GM20431 (cell line): ENCODE measurements around the gene IRF2.

Source experiments
- in situ Hi-C: fragments of 300-500 bp; cut with MseI, MboI; formaldehyde crosslinking; loops from one replicate; pipeline ENCODE4 v1.15.0; 2020; ENCODE audit warnings: low sequenced_read_pairs; ENCODE audit not compliant: unreplicated experiment

IRF2 gene

GRCh38 chr4:184452740-184453139, 21.6 kb downstream of the IRF2 start:
- in situ Hi-C loops: no loop called here

- in situ Hi-C loops: no loop called here
Observed at GRCh38 chr4:184451726-184452125, 22.6 kb downstream of the IRF2 start.

DNA sequence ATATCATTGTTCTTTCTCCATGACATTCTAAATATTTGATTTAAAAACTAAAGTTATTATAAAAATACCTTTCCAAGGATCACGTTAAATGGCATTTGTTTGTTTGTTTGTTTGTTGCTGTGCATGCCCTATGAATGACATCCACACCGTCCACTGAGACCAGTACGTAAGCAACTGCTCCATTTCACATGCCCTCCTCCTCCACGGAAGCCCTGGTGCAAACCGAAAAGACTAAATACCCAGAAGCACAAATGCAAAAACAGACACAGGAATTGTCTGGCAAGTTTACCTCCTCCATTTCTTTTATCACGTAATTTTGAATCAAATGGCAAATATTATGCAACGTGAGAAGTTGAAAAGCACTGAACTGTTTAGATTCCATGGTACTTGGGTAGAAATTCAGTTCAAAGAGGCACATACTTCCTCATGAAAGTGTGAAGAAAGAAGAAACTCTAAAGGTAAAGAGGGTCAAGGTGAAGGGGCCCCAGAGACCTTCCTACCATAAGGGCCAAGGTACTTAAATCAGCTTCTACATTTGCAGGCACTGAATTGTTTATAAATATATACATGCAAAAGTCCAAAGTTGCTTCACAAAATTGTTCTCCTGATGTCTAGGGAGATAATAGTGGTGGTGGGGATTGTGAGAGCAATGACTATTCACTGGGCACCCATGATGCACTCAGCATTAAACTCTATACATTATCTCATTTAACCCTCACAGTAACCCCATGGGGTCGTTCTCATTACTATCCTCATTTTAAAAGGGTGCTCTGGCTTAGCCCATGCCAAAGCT, 23.4 kb downstream of the IRF2 start:
- in situ Hi-C loops: no loop called here

DNA sequence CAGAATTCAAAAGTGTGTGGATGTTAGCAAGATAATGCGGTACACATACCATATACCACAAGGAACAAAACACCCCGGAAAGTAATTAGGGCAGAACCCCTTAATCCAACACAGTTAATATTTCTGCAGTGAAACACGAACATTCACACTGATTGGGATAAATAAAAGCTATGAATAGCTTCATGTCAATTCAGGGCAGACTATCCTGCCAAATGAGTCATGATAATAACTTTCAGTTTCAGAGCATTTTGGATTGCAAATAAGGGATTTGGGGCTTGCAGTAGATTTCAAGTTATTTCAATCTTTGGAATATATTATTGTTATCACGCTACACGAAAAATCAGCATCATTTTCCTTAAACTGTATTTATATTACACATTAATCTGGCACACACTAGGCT, 24.3 kb downstream of the IRF2 start:
- in situ Hi-C loops: no loop called here

DNA sequence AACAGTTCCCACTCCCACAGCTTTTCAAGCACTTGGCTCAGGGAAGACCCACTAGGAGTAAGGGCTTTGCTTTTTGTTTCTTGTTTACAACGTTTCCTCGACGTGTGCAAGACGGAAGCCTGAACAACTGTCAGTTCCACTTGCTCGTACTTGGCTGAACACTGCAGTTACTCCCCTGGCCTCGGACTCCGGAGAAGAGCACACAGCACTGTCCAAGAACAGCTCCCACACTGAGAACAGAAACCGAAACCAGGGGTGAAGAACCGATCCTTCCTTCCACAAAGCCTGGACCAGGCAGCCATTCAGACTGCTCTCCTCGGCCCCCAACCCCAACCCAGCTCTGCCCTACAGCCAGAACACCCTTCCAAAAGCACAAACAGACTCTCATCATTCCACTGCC, 25.5 kb downstream of the IRF2 start:
- in situ Hi-C loops: no loop called here

DNA sequence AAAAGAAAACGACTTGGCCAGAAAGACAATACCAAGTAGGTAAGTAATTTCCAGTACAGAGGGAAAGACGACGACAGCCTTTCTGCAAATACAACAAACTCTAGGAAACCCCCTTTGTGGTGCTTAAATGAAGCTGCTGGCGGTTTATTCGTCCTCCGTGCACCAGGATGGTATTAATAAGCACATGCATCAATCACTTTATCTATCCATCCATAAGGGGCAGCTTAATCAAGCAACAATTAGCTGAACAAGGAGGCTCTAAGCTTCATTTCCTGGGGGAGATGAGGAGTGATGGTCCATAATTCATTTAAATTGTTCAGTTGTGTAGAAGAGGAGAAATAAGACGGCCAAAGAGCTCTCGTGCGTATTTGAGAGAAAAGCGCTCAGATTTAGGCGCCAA, 26.2 kb downstream of the IRF2 start:
- in situ Hi-C loops: no loop called here

- in situ Hi-C loops: no loop called here
Observed at GRCh38 chr4:184447664-184448063, 26.7 kb downstream of the IRF2 start.

GRCh38 chr4:184446132-184446658, 28.2 kb downstream of the IRF2 start:
- in situ Hi-C loops: no loop called here

DNA sequence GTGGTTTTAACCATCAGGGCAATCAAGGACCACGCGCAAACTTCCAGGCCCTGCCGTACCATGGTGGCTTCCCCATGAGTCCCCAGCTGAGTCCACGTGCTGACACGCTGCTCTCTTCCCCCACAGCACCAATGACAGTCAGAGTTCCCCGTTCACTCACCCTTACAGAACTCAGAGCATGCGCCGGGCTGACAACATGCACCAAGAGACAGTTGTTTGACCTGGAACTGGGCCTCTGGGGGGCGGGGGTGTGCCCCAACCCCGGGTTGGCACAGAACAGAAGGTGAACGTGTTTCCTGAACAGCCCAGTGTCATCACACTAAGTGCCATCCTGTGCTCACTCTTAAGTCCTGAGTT, 29.4 kb downstream of the IRF2 start:
- in situ Hi-C loops: no loop called here

GRCh38 chr4:184444215-184444952, 30.0 kb downstream of the IRF2 start:
- in situ Hi-C loops: no loop called here

DNA sequence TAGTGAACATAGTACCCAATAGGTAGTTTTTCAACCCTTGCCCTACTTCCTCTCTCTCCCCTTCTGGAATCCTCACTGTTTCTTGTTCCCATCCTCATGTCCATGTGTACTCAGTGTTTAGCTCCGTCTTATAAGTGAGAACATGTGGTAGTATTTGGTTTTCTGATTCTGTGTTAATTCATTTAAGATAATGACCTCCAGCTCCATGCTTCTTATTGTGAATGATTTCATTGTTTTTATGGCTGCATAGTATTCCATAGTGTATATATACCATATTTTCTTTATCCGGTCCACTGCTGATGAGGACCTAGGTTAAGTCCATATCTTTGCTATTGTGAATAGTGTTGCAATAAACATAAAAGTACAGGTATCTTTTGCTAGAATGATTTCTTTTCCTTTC, 31.0 kb downstream of the IRF2 start:
- in situ Hi-C loops: no loop called here

- in situ Hi-C loops: no loop called here
Observed at GRCh38 chr4:184442314-184442635, 32.1 kb downstream of the IRF2 start.

GRCh38 chr4:184441461-184442313, 32.7 kb downstream of the IRF2 start:
- in situ Hi-C loops: no loop called here

GRCh38 chr4:184440595-184441358, 33.6 kb downstream of the IRF2 start:
- in situ Hi-C loops: no loop called here

GRCh38 chr4:184439856-184440594, 34.3 kb downstream of the IRF2 start:
- in situ Hi-C loops: no loop called here

DNA sequence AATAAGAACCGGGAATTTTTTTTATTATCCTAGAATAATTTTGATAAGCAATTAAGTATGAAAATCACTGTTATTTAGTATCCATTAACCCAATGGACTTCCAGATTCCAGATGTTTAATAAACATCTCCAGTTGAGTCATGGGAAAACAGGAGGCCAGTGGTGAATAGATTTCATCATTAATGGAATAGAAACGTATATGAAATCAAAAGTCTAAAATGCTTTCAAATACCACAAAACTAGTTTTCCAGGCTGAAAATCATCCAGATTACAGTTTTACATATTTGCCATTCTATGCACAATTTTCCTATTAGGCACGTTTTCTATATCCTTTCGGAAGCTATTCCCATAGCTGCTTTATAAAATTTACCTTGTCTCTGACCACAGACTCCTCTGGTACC, 35.0 kb downstream of the IRF2 start:
- in situ Hi-C loops: no loop called here

GRCh38 chr4:184438375-184438774, 36.0 kb downstream of the IRF2 start:
- in situ Hi-C loops: no loop called here

GRCh38 chr4:184437565-184438265, 36.6 kb downstream of the IRF2 start:
- in situ Hi-C loops: no loop called here
